ENCODE results near the gene CLPTM1L. TPM values are rescaled to one million over a fixed set of nuclear protein-coding genes. Genes with fewer than 3 reads are reported as not detected.

Gene CLPTM1L
- total and polyA plus RNA-seq, 9 of the 15 experiments (the other 6 are each of a cell fraction or from before 2014, with no cell fraction given) = 3.5 to 217 (median 177) TPM

GRCh38 chr5:1390333-1390732 lies 45.4 kb upstream of the CLPTM1L start:
- no peak for FAIRE-seq
- H3K9ac ChIP-seq (ENCODE audit: insufficient read depth in 1 of 2, low read depth in 2 of 2, low read length in 2 of 2) = no peak overlapping the region
- peaks cover 4 to 15% of the 10 kb centered on the region in 2 experiments; a peak in 3 of 5 replicates for H3K4me1 ChIP-seq (replicated peaks in 1 of 2; ENCODE audit: control insufficient read depth in 2 of 2, insufficient read depth in 2 of 2, low read length in 2 of 2)
- WGBS (ENCODE audit: insufficient coverage, low coverage, missing lambda C conversion rate) = under 1% methylated on average over 7 of the region's 7 CpGs
- ATAC-seq = no peak
- no peak for DNase-seq (ENCODE audit: extremely low read depth in 1 of 4, low spot score in 3 of 4)
- no peak overlapping the region for H3K27ac ChIP-seq (ENCODE audit: extremely low read depth, low read depth, low read length)
- H3K79me2 ChIP-seq (ENCODE audit: control insufficient read depth, insufficient read depth, low read length) = no peaks in the 10 kb centered on the region
- H4K20me1 ChIP-seq (replicated peaks; ENCODE audit: control insufficient read depth, insufficient read depth, low read length) = peaks cover 23% of the 10 kb centered on the region
- H3K36me3 ChIP-seq (ENCODE audit: control insufficient read depth, insufficient read depth, low read length) = no peaks in the 10 kb centered on the region
- no peak overlapping the region for H3K4me3 ChIP-seq
- intact Hi-C loops (cut with micrococcal nuclease) = no loop called here
- H3K9me3 ChIP-seq (replicated peaks; ENCODE audit: control insufficient read depth, insufficient read depth, low read depth, low read length) = no peaks in the 10 kb centered on the region
- in situ Hi-C loops (cut with MboI) = no loop called here
- ChIA-PET CTCF (ENCODE audit: low intra/inter-chr PET ratio) (no interaction called here), POLR2A (interaction anchor here (1.0 kb wide), 1 partner anchor 42 kb away, joined by 3 read pairs; no protein-coding TSS in a partner anchor)
- no peak overlapping the region for H2AFZ ChIP-seq (ENCODE audit: low read depth, low read length)
- no TSS peak for BruUV-seq (replicated peaks)
- no peak overlapping the region for H3K4me2 ChIP-seq (ENCODE audit: insufficient read depth, low read length)
- no peaks in the 10 kb centered on the region for H3K9me1 ChIP-seq (ENCODE audit: control insufficient read depth, insufficient read depth, low read length)
- peaks cover 40 to 93% of the 10 kb centered on the region in 2 experiments for H3K27me3 ChIP-seq (ENCODE audit: control insufficient read depth in 2 of 2, insufficient read depth in 2 of 2, low read length in 2 of 2)
- TF ChIP-seq BCOR (IDR thresholded peaks at IDR 0.05) (no peak), ZNF165 (CRISPR knock-in tag; IDR thresholded peaks at IDR 0.05; ENCODE audit: borderline replicate concordance) (no peak), HOXB6 (CRISPR knock-in tag; IDR thresholded peaks at IDR 0.05; ENCODE audit: borderline replicate concordance) (no peak), ZNF518B (CRISPR knock-in tag; IDR thresholded peaks at IDR 0.05) (no peak), POLR2G (IDR thresholded peaks at IDR 0.05; ENCODE audit: low read depth, low read length) (no peak), RNF2 (IDR thresholded peaks at IDR 0.05) (no peak), RCOR1 (IDR thresholded peaks at IDR 0.05; ENCODE audit: borderline replicate concordance in 1 of 2, low read depth in 2 of 2, low read length in 2 of 2) (no peak), RREB1 (CRISPR knock-in tag; IDR thresholded peaks at IDR 0.05) (no peak), HMBOX1 (IDR thresholded peaks at IDR 0.05) (no peak), HDAC8 (tag; IDR thresholded peaks at IDR 0.05) (no peak), SUPT5H (IDR thresholded peaks at IDR 0.05) (no peak)

Measured in K562 (cell line).